GM19035 (cell line): Measurements from ENCODE around the gene ZNF280D.

Experiments used
- ATAC-seq: cut with Tn5 transposase; IDR thresholded peaks from one replicate; pipeline ENCODE4 v1.9.1; 2021; ENCODE audit not compliant: unreplicated experiment

Gene ZNF280D

DNA sequence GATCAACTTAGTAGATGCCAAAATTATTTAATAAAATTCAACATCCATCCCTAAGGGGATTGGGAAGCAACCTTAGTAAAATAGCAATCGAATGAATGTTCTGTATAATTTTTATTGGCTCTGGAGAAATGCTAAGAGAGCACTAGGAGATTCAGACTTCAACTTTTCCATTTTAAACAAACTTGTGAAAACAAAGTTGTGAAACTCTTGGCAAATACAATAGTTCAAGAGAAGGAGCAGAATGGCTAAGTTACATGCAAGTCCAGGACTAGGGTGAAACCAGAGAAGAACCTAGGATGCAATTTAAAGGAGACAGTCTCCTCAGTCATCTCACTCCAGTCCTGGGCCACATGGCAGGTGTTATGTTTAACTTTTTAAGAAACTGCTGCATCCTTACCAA lies 16.7 kb upstream of the ZNF280D start:
- no peak for ATAC-seq

DNA sequence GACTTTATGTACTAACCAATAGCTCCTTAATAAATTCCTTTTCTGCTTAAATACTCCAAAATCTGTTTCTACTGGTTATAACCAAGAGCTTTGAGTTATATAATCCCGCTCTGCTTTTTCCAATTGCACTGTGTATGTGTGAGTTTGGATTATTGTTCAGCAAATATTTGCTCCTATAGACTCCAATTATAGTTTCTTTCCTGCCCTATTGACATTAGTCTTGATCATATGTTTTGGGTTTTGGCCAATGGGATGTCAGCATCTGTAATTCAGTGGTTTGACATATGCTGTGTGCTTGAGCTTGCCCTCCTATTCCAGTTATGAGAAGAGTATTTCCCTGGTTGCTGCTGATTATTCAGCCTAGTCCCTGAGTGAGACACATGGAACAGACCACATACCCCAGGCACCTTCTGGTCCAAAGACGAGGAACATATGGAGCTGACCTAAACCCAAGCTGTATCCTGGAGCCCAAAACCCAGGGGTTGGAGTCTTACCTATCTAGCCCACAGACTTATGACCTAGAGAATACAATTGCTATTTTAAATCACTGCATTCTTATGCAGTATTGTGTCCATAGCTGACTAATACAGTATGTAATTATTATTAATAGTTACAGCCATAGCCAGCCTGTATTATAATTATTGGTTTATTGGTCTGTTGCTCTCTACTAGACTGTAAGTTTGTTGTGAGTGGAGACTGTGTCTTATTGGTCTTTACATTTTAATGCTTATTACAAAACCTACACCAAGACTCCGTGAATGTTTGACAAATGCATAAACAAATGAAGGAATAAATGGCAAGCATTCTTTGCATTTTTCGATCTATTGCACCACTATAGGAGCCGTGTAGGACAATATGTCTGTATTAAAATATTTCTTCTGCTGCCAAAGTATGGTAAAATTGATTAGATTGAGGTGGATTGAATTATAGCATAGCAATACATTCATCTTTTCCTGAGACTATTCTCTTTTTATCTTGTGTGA lies 11.7 kb upstream of the ZNF280D start:
- ATAC-seq, result no peak

- no peak for ATAC-seq
Observed at GRCh38 chr15:56741541-56741940, 8.2 kb upstream of the ZNF280D start.

GRCh38 chr15:56739964-56740640 lies 6.8 kb upstream of the ZNF280D start:
- ATAC-seq, result no peak

DNA sequence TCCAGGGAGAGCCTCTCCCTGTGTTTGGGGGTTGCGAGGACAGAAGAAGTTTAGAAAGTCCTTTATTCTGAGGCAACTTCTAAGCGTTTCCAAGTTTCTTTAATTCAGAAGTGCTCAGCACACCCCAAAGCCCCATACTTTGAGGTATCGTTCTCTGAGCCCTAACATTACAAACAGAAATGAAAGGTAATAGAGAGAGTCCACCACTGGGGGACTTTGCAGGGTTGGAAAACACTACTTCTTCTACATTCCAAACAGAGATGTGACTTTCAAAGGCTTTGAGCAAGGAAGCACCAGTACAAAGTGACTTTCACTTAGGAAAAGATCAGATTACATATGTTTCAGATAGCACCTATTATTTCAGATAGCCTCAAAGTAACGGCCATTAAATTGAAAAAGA lies 6.2 kb upstream of the ZNF280D start:
- ATAC-seq, result no peak

DNA sequence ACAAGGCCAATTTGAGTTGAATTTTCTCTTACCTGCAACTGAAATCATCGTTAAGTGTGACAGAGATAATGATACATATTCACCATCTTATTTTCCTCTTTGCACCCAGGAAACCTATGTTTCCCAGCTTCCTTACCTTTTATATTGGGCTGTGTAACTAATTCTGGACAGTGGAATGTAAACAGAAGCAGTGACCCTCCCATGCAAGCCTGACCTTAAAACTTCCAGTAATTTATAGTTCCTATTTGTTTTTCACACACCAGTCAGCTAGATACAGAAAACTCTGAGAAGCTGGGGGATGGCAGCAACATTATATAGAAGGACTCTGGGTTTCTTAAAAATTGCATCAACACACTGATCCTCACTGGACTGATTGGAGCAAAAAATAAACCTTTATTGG lies 4.5 kb upstream of the ZNF280D start:
- ATAC-seq, result no peak

DNA sequence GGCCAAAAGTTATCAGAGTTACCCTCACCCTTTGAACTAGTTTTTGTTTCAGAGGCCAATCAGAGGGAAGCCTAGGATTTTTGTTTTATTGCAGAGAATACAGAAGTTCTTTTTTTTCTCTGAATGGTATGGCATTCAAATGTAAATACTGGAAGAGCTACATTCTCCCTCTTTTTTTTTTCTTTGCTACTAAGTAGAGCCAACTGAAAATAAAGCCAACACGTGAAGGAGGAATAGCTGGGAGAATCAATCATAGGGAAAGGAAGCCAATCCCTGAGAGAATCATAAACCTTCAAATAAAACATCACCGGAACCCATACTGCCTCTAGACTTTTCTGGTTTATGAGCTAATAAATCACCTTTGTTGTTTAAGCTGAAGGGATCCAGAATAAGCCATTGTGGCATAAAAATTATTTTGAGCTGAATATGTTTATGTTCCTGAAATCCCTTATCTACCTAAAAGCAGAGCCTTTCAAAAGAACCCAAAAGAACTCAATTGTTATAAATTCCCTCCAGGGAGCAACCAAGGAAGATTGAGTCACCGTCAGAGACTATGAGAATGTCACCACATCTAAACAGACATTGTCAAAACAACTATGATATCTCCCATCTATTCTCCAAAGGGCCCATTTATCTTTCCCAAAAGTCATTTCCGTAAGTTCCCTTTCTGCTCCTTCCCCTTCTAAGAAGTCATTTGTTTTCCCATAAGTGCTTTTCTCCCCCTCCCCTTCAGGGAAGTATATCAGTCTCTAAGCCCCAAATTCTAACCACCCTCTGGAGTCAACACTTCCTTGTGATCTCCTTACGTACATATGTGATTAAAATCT lies 3.8 kb upstream of the ZNF280D start:
- no peak for ATAC-seq

- ATAC-seq, result no peak
Observed at GRCh38 chr15:56736308-56736707, 3.0 kb upstream of the ZNF280D start.

DNA sequence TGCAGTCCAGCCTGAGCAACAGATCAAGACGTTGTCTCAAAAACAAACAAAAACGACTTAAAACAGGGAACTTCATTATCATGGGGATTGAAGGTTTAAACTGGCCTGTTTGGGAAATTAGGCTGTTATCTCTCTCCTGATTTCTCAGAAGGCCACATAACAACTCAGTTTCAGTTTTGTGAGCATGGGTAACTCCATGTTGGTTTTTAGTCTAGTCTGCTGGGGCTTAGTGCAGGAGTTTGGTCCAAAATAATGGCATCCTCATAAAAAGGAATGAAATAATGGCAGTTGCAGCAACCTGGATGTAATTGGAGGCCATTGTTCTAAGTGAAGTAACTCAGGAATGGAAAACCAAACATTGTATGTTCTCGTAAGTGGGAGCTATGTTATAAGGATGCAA lies 2.3 kb upstream of the ZNF280D start:
- no peak for ATAC-seq

DNA sequence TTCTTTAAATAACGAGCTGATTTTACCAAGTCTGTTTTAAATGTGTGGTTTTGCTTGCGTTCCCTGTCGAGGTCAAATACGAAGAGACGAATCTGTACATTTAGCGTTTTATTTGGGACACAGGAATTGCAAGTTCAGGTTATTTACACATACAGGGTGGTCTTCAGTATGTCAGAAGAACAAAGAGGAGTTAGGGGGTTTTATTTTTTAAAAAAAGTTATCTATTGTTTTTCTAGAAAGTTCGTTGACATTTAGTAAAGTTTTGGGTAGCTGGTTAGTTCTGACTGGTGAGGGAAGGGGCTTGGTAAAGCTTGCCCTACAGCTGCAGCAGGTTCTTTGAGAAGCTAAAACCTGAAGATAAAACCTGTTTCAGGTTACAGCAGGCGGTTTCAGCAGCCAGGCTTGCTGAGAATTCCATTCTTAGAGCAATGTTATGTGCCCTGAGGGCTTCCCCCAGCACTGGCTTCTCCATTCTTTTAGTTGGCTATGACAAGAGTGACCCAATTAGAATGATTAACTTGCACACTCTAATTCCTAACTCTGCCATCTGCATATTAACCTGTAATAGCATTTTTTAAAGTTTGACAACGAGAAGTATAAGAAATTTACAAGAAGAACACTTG lies 815 bp upstream of the ZNF280D start:
- ATAC-seq, result no peak

DNA sequence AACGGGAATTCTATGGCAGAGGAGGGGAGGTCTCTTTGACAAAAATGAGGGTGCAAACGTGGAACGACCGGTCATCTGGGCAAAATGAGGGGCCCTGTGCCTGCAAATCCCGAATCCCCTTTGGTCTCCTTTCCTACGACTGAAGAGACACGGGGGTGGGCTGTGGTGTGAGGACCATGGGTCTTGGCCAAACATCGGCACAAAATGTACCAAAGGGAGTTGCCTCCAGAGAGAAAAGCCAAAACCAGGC lies 498 bp downstream of the ZNF280D start:
- no peak for ATAC-seq

GRCh38 chr15:56732135-56732885 lies 999 bp downstream of the ZNF280D start:
- no peak for ATAC-seq

GRCh38 chr15:56731548-56731947 lies 1.8 kb downstream of the ZNF280D start:
- no peak for ATAC-seq

- ATAC-seq, result no peak
Observed at GRCh38 chr15:56729561-56729960, 3.7 kb downstream of the ZNF280D start.

- no peak for ATAC-seq
Observed at GRCh38 chr15:56725386-56725785, 7.9 kb downstream of the ZNF280D start.

DNA sequence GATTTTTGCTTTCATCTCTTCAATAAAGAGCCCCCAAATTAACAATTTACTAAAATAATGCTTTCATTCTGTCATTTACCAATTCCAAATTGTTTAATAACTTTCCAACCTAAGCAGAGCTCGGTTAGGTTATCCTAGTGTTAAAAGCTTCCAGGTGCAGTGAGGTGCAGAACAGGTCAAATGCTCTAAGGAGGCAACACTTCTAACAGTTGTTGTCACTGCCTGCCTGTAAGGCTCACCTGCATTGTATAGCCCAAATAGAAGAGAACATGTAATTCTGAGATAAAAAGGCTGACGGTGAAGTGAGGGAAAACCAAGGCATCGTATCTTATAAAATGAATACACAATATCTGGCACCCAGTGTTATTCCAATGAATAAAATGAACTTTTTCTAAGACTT lies 9.1 kb downstream of the ZNF280D start:
- no peak for ATAC-seq

- ATAC-seq, result no peak
Observed at GRCh38 chr15:56723787-56724186, 9.5 kb downstream of the ZNF280D start.

- no peak for ATAC-seq
Observed at GRCh38 chr15:56719774-56720555, 13.3 kb downstream of the ZNF280D start.

DNA sequence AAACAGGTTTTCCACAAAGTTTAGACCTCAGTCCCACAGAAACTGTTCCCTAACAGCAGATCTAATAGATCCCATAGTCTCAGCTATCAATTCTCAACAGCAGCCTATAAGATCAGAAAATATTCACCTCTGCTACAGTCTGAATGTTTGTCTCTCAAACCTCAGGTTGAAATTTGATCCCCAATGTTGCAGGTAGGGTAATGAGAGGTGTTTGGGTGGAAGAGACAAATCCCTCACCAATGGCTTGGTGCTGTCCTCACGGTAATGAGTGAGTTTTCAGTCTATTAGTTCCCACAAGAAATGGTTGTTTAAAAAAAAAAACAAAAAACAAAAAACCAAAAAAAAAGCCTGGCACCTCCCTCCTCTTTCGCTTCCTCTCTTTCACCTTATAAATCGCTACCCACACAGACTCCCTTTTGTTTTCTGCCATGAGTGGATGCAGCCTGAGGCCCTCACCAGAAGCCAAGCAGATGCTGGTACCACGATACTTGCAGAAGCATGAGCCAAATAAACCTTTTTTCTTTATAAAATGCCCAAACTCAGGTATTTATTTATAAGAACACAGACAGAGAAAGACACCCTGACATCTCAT lies 14.2 kb downstream of the ZNF280D start:
- no peak for ATAC-seq
